ENCODE measurements around the gene AFF3.
A peak's percentile ranks its signal among the peaks of the same experiment; 100 is the strongest.
"Not testable (repeated sequence)": the region's sequence is repeated elsewhere in the genome, so short reads cannot be mapped to it uniquely, and the experiment has no call there.

Gene AFF3

DNA sequence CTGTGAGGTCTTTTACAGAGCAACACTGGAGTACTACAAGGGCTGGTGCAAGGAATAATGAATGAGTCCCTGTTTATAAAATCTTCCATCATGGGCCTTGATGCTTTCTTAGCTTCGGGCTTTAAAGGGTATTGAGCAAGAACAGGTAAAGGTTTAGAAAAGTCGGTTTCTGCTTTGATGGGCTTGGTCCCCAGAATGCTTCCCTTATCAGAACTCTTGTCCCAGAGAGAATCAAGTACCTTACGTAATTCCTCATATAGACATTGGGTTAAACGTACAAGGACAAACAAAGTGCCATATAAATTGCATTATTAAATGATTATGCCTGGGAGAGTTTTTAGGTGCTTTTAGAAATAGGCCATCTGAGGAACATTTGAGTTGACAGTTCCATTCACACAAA lies 628.0 kb downstream of the AFF3 start:
- no peak for DNase-seq

DNA sequence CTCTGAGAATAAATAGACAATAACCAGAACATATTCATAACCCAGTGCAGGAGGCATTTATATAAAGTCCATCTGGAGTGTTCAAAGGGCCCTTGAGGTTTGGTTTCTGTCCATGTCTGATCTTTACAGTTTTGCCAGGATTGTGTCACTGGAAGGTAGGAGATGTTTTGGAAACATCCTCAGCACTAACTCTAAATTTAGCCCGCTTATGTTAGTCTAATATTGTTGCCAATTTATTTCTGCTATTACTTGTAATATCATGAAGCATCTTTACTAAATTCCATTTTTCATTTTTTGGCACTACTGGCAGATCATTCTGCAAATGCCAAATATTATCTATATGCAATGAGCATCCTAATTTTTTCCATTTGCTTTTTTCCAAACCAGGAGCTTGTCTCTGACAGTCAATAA lies 630.2 kb downstream of the AFF3 start:
- no peak for DNase-seq

- DNase-seq, result no peak
These were observed 633.0 kb downstream of the AFF3 start for GRCh38 chr2:99509387-99509786.

DNA sequence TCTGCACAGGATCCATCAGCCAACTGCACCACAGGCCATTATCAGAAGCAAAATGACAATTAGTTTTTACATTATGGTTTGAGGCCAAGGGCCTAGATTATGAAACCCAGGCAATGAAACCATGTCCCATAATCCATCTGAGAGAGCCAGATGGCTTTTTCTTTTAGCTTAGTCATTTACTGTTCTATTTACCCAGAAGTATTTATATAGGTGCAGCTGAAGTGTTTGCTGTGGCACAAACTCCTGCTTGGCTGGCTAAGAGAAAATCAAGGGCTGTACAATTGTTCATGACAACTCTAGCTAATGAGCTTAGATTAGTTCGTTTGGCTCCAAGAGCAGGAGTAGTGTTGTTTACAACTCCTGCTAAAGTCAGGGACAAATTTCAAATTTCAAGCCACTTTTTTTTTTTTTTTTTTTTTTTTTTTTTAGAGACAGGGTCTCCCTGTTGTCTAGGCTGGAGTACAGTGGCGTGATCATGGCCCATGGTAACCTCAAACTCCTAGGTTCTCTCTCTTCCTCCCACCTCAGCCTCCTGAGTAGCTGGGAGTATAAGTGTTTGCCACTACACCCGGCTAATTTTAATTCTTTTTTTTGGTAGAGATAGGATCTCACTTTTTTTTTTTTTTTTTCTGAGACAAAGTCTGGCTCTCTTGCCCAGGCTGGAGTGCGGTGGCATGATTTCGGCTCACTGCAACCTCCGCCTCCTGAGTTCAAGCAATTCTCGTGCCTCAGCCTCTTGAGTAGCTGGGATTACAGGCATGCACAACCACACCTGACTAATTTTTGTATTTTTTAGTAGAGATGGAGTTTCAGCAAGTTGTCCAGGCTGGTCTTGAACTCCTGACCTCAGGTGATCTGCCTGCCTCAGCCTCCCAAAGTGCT lies 634.2 kb downstream of the AFF3 start:
- DNase-seq, result peak in 1 of 58 donors; percentile 1

- DNase-seq, result no peak
These were observed 637.4 kb downstream of the AFF3 start for GRCh38 chr2:99504844-99505584.

DNA sequence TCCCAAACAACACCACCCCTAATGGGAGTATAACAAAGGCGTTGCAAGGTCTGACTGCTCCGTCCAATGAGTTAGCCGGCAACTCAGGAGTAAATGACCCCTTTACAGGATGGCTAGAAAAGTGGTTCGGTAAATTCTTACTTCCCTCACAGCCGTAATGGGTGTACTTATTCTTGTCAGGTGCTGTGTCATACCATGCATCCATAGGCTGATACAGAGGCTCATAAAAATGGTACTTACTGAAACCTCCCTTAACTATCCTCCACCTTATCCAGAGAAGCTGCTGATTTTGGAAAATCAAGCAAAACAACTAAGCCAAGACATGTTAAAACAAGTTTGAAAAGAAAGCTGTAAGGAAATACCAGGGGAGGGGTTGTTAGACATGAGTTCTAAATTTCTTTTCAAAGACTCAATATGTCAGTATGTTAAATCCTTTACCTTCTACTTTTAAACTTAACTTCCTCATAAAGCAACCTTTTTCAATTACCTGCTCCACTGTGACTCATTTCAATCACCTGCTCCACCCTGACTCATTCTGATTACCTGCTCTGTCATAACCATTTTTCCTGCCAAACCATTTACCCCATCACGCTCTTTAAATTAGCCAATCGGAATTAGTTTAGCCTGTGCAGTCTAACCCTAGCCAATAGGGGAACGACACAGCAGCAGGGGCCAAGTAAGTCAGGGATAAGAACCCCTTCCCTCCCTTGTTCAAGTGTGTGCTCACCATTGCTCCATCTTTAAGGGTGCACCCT lies 638.6 kb downstream of the AFF3 start:
- not testable (repeated sequence) for DNase-seq

- no peak for DNase-seq
These were observed 646.4 kb downstream of the AFF3 start for GRCh38 chr2:99496021-99496420.

Data from anterior cingulate cortex (tissue), 58 donors.